ENCODE measurements around the gene SYNE2.
A peak's percentile ranks its signal among the peaks of the same experiment; 100 is the strongest.

SYNE2 gene

GRCh38 chr14:63891148-63891975, 38.6 kb downstream of the SYNE2 start:
- DNase-seq: no peak
- Mint-ChIP-seq H3K27ac (no peak overlapping the region), H3K4me1 (peaks cover 6% of the 10 kb centered on the region), H3K4me3 (no peak overlapping the region), H3K36me3 (peaks cover 12% of the 10 kb centered on the region), H3K9me3 (no peaks in the 10 kb centered on the region), H3K27me3 (no peaks in the 10 kb centered on the region)
- CTCF ChIA-PET: interaction anchor here (0.8 kb wide), 1 partner anchor 9 kb away, joined by 4 read pairs; no protein-coding TSS in a partner anchor

GRCh38 chr14:63892265-63892664, 39.5 kb downstream of the SYNE2 start:
- no peak for DNase-seq
- H3K4me1 Mint-ChIP-seq: peaks cover 5% of the 10 kb centered on the region
- H3K4me3 Mint-ChIP-seq: no peak overlapping the region
- CTCF ChIA-PET: no interaction called here
- no peak overlapping the region for H3K27ac Mint-ChIP-seq
- no peaks in the 10 kb centered on the region for H3K9me3 Mint-ChIP-seq
- no peaks in the 10 kb centered on the region for H3K27me3 Mint-ChIP-seq
- peaks cover 11% of the 10 kb centered on the region for H3K36me3 Mint-ChIP-seq

GRCh38 chr14:63893701-63894458, 41.1 kb downstream of the SYNE2 start:
- no peaks in the 10 kb centered on the region for H3K9me3 Mint-ChIP-seq
- H3K4me1 Mint-ChIP-seq: peaks cover 8% of the 10 kb centered on the region
- DNase-seq: no peak
- CTCF ChIA-PET: no interaction called here
- H3K4me3 Mint-ChIP-seq: no peak overlapping the region
- peak overlapping the region; percentile 46 for H3K27ac Mint-ChIP-seq
- H3K36me3 Mint-ChIP-seq: peaks cover 11% of the 10 kb centered on the region
- no peaks in the 10 kb centered on the region for H3K27me3 Mint-ChIP-seq

GRCh38 chr14:63895510-63895909, 42.7 kb downstream of the SYNE2 start:
- H3K27me3 Mint-ChIP-seq: no peaks in the 10 kb centered on the region

GRCh38 chr14:63896278-63896720, 43.5 kb downstream of the SYNE2 start:
- Mint-ChIP-seq H3K4me1 (peaks cover 23% of the 10 kb centered on the region), H3K36me3 (peaks cover 24% of the 10 kb centered on the region), H3K4me3 (no peak overlapping the region), H3K27me3 (no peaks in the 10 kb centered on the region), H3K27ac (no peak overlapping the region), H3K9me3 (peaks cover 4% of the 10 kb centered on the region)
- no peak for DNase-seq
- CTCF ChIA-PET: no interaction called here

More at GRCh38 chr14:63895510-63895909, 42.7 kb downstream of the SYNE2 start:
- Mint-ChIP-seq H3K27ac (no peak overlapping the region), H3K4me1 (peaks cover 17% of the 10 kb centered on the region), H3K4me3 (no peak overlapping the region), H3K9me3 (peaks cover 4% of the 10 kb centered on the region), H3K36me3 (peaks cover 19% of the 10 kb centered on the region)
- DNase-seq: no peak
- CTCF ChIA-PET: no interaction called here

- CTCF ChIA-PET: no interaction called here
- Mint-ChIP-seq H3K27me3 (no peaks in the 10 kb centered on the region), H3K4me3 (no peak overlapping the region), H3K9me3 (peaks cover 6% of the 10 kb centered on the region), H3K27ac (no peak overlapping the region), H3K4me1 (peaks cover 34% of the 10 kb centered on the region), H3K36me3 (peaks cover 25% of the 10 kb centered on the region)
- DNase-seq: no peak
Measured at GRCh38 chr14:63897721-63898163, 44.9 kb downstream of the SYNE2 start.

- Mint-ChIP-seq H3K4me3 (no peak overlapping the region), H3K27ac (peak overlapping the region; percentile 4), H3K9me3 (peaks cover 6% of the 10 kb centered on the region), H3K36me3 (peaks cover 31% of the 10 kb centered on the region), H3K27me3 (no peaks in the 10 kb centered on the region), H3K4me1 (peaks cover 46% of the 10 kb centered on the region)
- CTCF ChIA-PET: no interaction called here
- no peak for DNase-seq
Measured at GRCh38 chr14:63899953-63900352, 47.1 kb downstream of the SYNE2 start.

- peaks cover 6% of the 10 kb centered on the region for H3K9me3 Mint-ChIP-seq
- H3K27me3 Mint-ChIP-seq: no peaks in the 10 kb centered on the region
- H3K27ac Mint-ChIP-seq: no peak overlapping the region
- DNase-seq: no peak
- H3K36me3 Mint-ChIP-seq: peaks cover 39% of the 10 kb centered on the region
- H3K4me3 Mint-ChIP-seq: no peak overlapping the region
- CTCF ChIA-PET: interaction anchor here (0.6 to 1.6 kb wide), 4 partner anchors 9 to 402 kb away, joined by 3 to 7 read pairs (median 3); no protein-coding TSS in a partner anchor
- peaks cover 46% of the 10 kb centered on the region for H3K4me1 Mint-ChIP-seq
Measured at GRCh38 chr14:63901434-63902085, 48.8 kb downstream of the SYNE2 start.

GRCh38 chr14:63902375-63902976, 49.7 kb downstream of the SYNE2 start:
- Mint-ChIP-seq H3K27ac (no peak overlapping the region), H3K4me1 (peaks cover 51% of the 10 kb centered on the region), H3K36me3 (peaks cover 41% of the 10 kb centered on the region), H3K9me3 (peaks cover 6% of the 10 kb centered on the region), H3K4me3 (no peak overlapping the region), H3K27me3 (no peaks in the 10 kb centered on the region)
- DNase-seq: no peak
- CTCF ChIA-PET: interaction anchor here (0.6 to 1.6 kb wide), 2 partner anchors 8 to 30 kb away, joined by 3 to 7 read pairs; no protein-coding TSS in a partner anchor

GRCh38 chr14:63904724-63905123, 51.9 kb downstream of the SYNE2 start:
- H3K27me3 Mint-ChIP-seq: no peaks in the 10 kb centered on the region
- no peak for DNase-seq
- H3K27ac Mint-ChIP-seq: no peak overlapping the region
- peaks cover 49% of the 10 kb centered on the region for H3K36me3 Mint-ChIP-seq
- peaks cover 6% of the 10 kb centered on the region for H3K9me3 Mint-ChIP-seq
- CTCF ChIA-PET: no interaction called here
- no peak overlapping the region for H3K4me3 Mint-ChIP-seq
- H3K4me1 Mint-ChIP-seq: peaks cover 65% of the 10 kb centered on the region

GRCh38 chr14:63905370-63905769, 52.6 kb downstream of the SYNE2 start:
- Mint-ChIP-seq H3K4me1 (peaks cover 65% of the 10 kb centered on the region), H3K27ac (no peak overlapping the region), H3K4me3 (no peak overlapping the region), H3K27me3 (no peaks in the 10 kb centered on the region), H3K36me3 (peaks cover 50% of the 10 kb centered on the region), H3K9me3 (peaks cover 2% of the 10 kb centered on the region)
- no peak for DNase-seq
- CTCF ChIA-PET: interaction anchor here (0.7 kb wide), 1 partner anchor 225 kb away, joined by 3 read pairs; no protein-coding TSS in a partner anchor

GRCh38 chr14:63908667-63909264, 56.0 kb downstream of the SYNE2 start:
- Mint-ChIP-seq H3K27ac (peak overlapping the region; percentile 35), H3K36me3 (peaks cover 58% of the 10 kb centered on the region), H3K4me3 (peak overlapping the region; percentile 27), H3K9me3 (no peaks in the 10 kb centered on the region), H3K4me1 (peaks cover 51% of the 10 kb centered on the region), H3K27me3 (no peaks in the 10 kb centered on the region)
- CTCF ChIA-PET: no interaction called here
- DNase-seq: no peak

GRCh38 chr14:63909984-63910383, 57.2 kb downstream of the SYNE2 start:
- no peak for DNase-seq
- Mint-ChIP-seq H3K9me3 (no peaks in the 10 kb centered on the region), H3K27me3 (no peaks in the 10 kb centered on the region), H3K4me1 (peaks cover 46% of the 10 kb centered on the region), H3K4me3 (no peak overlapping the region), H3K36me3 (peaks cover 60% of the 10 kb centered on the region), H3K27ac (no peak overlapping the region)
- CTCF ChIA-PET: interaction anchor here (0.9 to 1.2 kb wide), 2 partner anchors 9 to 151 kb away, joined by 3 to 7 read pairs; no protein-coding TSS in a partner anchor

All from activated naive CD4-positive, alpha-beta T cell treated with anti-CD3 and anti-CD28 coated beads, Interleukin-2, amount 10 ng/mL, durations not matched to agents 7 days and 5 days (primary cell).